Dendritic cell treated with granulocyte-macrophage colony-stimulating factor and Interleukin-4, amounts not matched to agents 40 ng/mL and 50 ng/mL, for 4 days (primary cell): ENCODE measurements around the gene ST6GALNAC4.

Experiments used
- H3K27ac Mint-ChIP-seq: one replicate; pipeline ENCODE4 v1.8.0; 2022; ENCODE audit warnings: mild to moderate bottlenecking, mixed read lengths
- H3K27me3 Mint-ChIP-seq: one replicate; pipeline ENCODE4 v1.8.0; 2022; ENCODE audit warnings: mild to moderate bottlenecking, mixed read lengths
- H3K36me3 Mint-ChIP-seq: one replicate; pipeline ENCODE4 v1.8.0; 2022; ENCODE audit warnings: low read depth, mixed read lengths
- H3K4me1 Mint-ChIP-seq: one replicate; pipeline ENCODE4 v1.8.0; 2022; ENCODE audit warnings: low read depth, mixed read lengths
- H3K4me3 Mint-ChIP-seq: one replicate; pipeline ENCODE4 v1.8.0; 2022; ENCODE audit warnings: mild to moderate bottlenecking, moderate library complexity, mixed read lengths
- H3K9me3 Mint-ChIP-seq: one replicate; pipeline ENCODE4 v1.8.0; 2022; ENCODE audit warnings: mixed read lengths
- intact Hi-C: fragments of 100-400 bp; cut with micrococcal nuclease; formaldehyde crosslinking; loops from one replicate; pipeline ENCODE4 v1.15.0; 2022

The ST6GALNAC4 gene

DNA sequence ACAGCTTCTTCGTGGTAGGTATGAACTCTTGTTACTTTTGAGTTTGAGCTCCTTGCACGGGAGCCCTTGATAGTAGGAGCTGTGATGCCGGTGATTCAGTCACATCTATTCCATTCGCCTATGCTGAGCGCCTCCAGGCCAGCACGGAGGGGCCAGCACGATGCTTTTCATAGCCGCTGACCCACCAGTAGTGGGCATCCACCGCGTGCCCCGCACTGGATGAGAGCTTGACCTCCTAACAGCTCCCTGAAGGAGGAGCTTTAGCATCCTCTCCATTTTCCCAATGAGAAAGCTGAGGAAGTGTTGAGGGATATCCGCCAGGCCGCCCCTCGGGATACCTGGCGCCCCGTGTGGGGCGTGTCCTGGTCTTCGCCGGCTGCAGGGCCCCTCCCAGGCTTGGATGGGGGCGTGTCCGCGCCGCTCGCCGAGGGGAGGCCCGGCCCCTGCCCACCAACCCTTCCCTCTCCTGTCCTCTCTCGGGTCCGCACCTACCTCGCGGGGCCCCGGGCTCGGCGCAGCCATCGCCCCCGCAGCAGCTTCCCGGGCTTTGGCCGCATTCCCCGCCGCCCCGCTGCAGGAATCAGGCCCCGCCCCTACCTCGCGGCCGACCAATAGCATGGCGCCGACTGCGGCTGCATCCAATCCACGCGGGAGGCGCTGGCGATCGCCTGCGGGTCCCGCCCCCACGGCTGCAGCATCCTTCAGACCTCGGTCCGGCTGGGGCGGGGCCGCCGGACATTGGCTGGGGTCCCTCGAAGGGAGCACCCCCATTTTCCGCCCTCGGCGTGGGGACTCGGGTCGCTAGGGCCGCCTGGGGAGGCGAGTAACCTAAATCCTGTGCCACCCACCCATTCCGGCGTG, 13.6 kb upstream of the ST6GALNAC4 start, which contains the start of gene PIP5KL1:
Gene PIP5KL1, minus strand, starts transcription at position 547 of the 861 bp plus-strand sequence. Its CDS starts 25 bp downstream, at position 522.
- Mint-ChIP-seq H3K9me3 (no peaks in the 10 kb centered on the region), H3K4me3 (peak within 1 kb of the TSS; percentile 66), H3K4me1 (peaks cover 69% of the 10 kb centered on the region), H3K27me3 (peaks cover 64% of the 10 kb centered on the region), H3K36me3 (peaks cover 29% of the 10 kb centered on the region), H3K27ac (no peak within 1 kb of the TSS)
- intact Hi-C loops: no loop called here

DNA sequence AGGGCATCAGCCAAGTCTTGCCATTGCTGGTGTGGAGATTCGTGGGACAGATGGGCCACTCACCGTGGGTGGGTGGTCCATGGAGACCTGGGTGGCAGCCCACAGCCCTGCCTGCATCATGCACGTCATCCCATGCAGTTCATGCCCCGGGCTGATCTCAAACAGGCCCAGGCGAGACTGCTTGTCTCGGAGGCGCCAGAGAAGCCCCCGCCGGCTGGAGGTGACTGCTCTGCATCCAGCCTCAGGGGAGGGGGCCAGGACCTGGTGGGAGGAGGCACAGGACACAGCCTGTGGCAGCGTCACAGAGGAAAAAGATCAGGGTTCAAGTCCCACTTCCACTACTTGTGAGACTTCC, 12.8 kb upstream of the ST6GALNAC4 start:
- peaks cover 62% of the 10 kb centered on the region for H3K4me1 Mint-ChIP-seq
- no peak overlapping the region for H3K27ac Mint-ChIP-seq
- H3K9me3 Mint-ChIP-seq: no peaks in the 10 kb centered on the region
- H3K36me3 Mint-ChIP-seq: peaks cover 20% of the 10 kb centered on the region
- H3K27me3 Mint-ChIP-seq: peaks cover 72% of the 10 kb centered on the region
- H3K4me3 Mint-ChIP-seq: no peak overlapping the region
- intact Hi-C loops: no loop called here

DNA sequence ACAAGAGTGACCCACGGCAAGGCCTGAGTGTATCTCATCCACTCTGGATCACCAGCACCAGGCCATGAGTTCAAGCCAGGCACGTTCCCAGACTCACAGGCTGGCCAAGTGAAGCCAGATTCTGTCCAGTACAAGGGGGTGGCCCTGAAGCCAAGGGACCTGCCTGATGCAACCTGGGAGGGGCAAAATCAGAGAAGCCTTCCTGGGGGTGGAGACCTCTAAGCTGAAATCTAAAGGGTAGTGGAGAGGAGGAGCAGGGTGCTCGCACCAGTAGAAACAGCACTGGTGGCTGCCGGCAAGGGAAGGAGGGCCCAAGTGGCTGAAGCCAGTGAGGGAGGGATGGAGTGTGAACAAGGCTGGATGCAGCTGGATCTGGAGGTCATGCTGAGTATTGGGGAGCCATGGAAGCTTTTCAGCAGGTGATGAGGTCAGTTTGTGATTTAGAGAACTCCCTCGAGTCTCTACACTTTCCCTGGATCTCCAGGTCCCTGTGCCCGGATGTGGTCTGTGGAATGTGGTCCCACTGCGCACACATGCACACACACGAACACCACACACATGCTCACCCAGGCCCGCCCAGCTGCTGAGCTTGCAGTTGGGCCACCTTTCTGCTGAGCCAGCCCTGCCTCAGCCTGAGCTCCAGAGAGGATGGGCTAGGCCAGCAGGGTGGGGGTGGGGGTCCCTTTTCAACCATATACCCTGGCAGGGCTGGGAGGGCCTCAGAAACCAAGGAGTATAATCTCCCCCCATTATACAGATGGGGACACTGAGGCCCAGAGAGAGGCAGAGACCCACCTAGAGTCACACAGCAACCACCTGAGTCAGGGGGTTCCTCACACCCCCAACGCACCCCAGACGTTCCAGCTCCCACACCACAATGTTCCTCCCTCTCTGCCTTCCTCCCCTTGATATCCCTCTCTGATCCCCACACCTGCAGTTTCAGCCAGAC, 12.1 kb upstream of the ST6GALNAC4 start:
- intact Hi-C loops: no loop called here
- no peaks in the 10 kb centered on the region for H3K9me3 Mint-ChIP-seq
- peaks cover 14% of the 10 kb centered on the region for H3K36me3 Mint-ChIP-seq
- no peak overlapping the region for H3K27ac Mint-ChIP-seq
- no peak overlapping the region for H3K4me3 Mint-ChIP-seq
- peaks cover 56% of the 10 kb centered on the region for H3K4me1 Mint-ChIP-seq
- peaks cover 77% of the 10 kb centered on the region for H3K27me3 Mint-ChIP-seq

DNA sequence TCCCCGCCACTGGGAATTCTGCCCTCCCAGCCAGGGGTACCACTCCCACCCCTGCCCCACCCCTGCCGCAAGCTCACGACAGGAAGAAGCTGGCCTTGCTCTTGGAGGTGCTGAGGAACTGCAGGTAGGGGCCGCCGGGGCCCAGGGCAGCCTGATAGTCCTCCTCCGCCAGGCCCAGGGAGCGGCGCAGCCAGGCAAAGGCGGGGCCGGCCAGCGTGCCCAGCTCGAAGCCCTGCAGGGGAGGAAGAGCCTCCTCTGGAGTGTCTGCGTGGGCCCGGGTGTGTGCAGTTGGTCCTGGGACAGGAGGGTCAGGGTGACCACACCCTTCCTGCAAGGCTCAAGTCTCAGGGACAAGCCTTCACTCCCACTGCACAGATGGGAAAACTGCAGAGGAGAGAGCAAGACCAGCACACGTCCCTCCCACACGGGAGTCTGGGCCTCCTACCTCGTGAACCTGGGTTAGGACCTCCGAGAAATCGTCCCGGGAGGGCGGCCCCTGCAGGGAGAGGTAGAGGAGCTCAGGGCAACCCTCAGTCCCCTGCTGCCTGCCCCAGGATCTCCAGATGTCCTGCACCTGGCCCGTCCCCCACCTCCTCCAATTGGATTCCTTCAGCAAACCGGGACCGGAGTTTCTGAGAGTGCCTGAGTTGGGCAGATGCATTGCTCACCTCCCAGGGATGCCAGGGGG, 11.3 kb upstream of the ST6GALNAC4 start:
- Mint-ChIP-seq H3K4me1 (peaks cover 53% of the 10 kb centered on the region), H3K9me3 (no peaks in the 10 kb centered on the region), H3K27ac (no peak overlapping the region), H3K4me3 (peak overlapping the region; percentile 37), H3K36me3 (peaks cover 6% of the 10 kb centered on the region), H3K27me3 (peaks cover 85% of the 10 kb centered on the region)
- intact Hi-C loops: no loop called here

DNA sequence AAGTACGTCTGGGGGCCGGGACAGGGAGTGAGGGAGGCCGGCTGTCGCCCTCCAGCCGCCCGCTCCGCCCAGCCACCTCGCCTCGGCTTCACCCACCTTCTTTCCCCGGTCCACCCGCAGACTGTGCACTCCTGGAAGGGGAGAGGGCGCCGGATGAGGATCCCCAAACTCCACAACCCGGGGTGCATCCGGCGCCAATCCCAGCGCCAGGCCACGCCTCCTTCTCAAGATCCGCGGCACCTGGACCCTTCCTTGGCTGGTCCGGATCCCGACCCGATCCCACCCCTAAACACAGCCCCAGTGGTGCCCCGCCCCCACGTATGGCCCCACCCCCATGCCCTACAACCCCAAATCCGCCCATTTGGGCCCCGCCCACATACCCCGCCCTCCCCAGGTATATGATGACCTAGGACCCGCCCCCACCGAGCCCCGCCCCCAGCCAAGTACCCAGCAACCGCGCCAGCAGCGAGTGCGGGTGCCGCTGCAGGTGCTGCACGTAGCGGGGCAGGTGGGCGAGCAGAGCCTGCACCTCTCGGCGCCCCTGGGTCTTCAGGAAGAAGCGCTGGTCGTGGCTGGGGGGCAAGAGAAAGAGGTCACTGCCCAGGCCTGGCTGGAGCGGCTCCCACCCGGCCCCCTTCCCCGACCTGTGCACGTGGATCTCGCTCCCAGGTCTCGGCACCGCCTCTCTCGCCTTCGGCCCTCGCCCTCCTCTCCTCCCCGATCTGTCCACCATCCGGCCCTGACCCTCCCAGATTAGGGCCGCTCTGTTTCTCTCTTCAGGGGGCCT, 10.6 kb upstream of the ST6GALNAC4 start:
- H3K4me3 Mint-ChIP-seq: peak overlapping the region; percentile 37
- intact Hi-C loops: no loop called here
- H3K27me3 Mint-ChIP-seq: peaks cover 86% of the 10 kb centered on the region
- H3K27ac Mint-ChIP-seq: peak overlapping the region; percentile 59
- H3K4me1 Mint-ChIP-seq: peaks cover 49% of the 10 kb centered on the region
- H3K9me3 Mint-ChIP-seq: no peaks in the 10 kb centered on the region
- H3K36me3 Mint-ChIP-seq: no peaks in the 10 kb centered on the region

DNA sequence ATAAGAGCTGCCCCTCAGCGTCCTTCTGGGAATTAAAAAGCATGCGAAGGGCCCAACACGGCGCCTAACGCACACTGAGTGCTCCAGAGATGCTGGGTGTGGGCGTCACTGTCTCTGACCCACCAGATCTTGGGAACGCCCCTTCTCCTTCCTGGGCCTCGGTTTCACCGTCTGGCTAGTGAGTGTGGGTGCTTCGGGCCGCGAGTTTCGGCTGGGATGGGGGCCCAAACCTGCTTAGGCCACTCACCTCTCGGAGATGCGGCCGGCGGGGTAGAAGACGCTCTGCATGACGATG, 10.0 kb upstream of the ST6GALNAC4 start:
- H3K4me1 Mint-ChIP-seq: peaks cover 53% of the 10 kb centered on the region
- peaks cover 91% of the 10 kb centered on the region for H3K27me3 Mint-ChIP-seq
- intact Hi-C loops: no loop called here
- H3K36me3 Mint-ChIP-seq: no peaks in the 10 kb centered on the region
- H3K27ac Mint-ChIP-seq: peak overlapping the region; percentile 59
- peak overlapping the region; percentile 35 for H3K4me3 Mint-ChIP-seq
- no peaks in the 10 kb centered on the region for H3K9me3 Mint-ChIP-seq

DNA sequence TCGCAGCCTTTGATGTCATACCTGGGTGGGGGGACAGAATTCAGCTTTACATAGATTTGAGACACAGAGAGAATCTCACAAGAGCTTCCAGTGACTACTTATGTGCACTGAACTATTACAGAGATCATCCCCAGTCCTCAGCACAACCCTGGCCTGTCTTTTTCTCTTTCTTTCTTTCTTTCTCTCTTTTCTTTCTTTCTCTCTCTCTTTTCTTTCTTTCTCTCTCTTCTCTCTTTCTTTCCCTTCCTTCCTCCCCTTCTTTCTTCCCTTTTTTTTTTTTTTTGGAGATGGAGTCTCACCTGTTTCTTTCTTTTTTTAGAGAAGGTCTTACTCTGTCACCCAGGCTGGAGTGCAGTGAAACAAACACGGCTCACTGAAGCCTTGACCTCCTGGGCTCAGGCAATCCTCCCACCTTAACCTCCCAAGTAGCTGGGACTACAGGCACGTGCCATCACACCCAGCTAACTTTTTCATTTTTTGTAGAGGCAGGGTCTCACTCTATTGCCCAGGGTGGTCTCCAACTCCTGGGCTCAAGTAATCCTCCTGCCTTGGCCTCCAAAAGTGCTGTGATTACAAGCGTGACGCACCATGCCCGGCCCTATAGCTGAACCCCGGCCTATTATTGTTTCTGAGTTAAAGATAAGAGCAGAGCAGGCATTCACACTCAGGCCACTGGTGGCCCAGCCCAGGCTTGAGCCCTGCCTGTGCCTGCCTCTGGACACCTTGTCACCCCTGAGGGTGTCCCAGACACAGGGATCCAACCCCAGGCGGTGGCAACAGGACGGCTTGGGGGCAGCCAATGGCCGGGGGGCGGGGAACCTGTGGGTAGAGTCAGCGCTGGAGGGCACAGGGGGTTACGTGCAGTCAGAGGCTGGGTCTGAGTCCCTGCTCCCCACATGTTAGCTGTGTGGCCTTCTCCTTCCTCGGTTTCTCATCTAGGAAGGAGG, 9.4 kb upstream of the ST6GALNAC4 start:
- intact Hi-C loops: no loop called here
- H3K9me3 Mint-ChIP-seq: no peaks in the 10 kb centered on the region
- no peak overlapping the region for H3K4me3 Mint-ChIP-seq
- peaks cover 53% of the 10 kb centered on the region for H3K4me1 Mint-ChIP-seq
- peaks cover 90% of the 10 kb centered on the region for H3K27me3 Mint-ChIP-seq
- H3K36me3 Mint-ChIP-seq: no peaks in the 10 kb centered on the region
- H3K27ac Mint-ChIP-seq: no peak overlapping the region

DNA sequence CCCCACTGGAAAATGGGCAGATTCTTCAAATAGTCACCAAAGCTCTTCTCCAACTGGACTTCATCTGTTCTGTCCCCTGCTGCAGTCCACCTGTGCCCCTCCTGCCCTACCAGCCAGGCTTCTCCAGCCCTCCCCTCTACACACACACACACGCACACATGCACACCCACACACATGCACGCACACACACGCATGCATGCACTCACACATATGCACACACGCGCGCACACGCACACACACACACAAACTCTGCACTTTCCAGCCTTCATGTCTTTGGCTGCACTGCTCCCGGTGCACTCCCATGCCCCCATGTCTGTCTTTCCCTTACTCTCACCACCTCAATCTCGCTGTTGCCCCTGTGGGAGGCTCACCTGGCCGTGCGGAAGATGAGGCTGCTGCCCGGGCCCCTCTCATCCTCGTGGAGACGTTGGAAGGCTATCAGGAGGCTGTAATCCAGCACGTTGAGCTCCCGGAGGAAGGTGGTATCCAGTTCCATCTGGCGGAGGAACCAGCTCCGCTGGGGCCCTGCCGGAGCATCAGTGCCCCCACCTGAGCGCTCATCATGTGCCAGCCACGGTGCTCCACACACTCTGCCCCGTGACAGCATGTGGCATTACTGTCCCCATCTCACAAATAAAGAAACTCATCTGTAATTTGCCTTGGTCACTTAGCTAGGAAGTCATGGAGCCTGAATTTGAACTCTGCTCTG, 8.0 kb upstream of the ST6GALNAC4 start:
- intact Hi-C loops: no loop called here
- Mint-ChIP-seq H3K27me3 (peaks cover 77% of the 10 kb centered on the region), H3K4me1 (peaks cover 56% of the 10 kb centered on the region), H3K27ac (no peak overlapping the region), H3K36me3 (no peaks in the 10 kb centered on the region), H3K4me3 (no peak overlapping the region), H3K9me3 (no peaks in the 10 kb centered on the region)

DNA sequence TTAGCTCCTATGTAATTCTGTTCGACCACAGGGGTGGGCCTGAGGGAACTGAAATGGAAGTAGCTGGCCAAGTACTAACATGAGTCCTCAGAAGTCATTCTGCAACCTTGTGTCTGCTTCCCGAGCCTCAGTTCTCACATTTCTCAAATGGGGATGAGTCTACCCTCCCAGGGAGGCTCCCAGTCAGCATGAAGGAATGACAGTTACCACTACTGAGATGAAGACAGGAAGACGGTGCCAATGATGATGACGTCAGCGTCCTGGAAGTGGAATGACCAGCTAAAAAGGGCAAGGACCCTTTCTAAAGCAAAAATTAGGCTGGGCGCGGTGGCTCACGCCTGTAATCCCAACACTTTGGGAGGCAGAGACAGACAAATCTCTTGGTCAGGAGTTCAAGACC, 6.9 kb upstream of the ST6GALNAC4 start:
- Mint-ChIP-seq H3K4me3 (no peak overlapping the region), H3K4me1 (peaks cover 56% of the 10 kb centered on the region), H3K27ac (no peak overlapping the region), H3K36me3 (no peaks in the 10 kb centered on the region), H3K9me3 (no peaks in the 10 kb centered on the region), H3K27me3 (peaks cover 66% of the 10 kb centered on the region)
- intact Hi-C loops: no loop called here

DNA sequence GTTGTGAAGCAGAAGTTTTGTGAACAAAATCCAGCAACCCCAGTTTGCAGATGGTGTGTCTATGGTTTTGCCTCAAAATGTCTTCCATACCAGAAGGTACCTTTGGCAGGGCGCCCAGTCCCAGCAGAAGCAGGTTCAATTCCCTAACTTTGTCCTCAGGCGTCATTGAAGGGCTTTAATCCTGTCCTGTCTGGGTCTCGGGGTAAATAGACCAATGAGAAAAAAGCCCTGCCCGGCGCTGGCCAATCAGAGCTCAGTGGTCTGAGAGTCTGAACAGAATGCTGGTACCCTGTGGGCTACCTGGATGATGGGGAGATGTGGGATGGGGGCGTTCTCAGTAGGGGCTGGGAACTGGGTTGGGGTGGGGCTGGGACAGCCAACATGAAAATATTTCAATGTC, 6.2 kb upstream of the ST6GALNAC4 start:
- peaks cover 56% of the 10 kb centered on the region for H3K4me1 Mint-ChIP-seq
- no peaks in the 10 kb centered on the region for H3K36me3 Mint-ChIP-seq
- H3K27me3 Mint-ChIP-seq: peaks cover 59% of the 10 kb centered on the region
- H3K27ac Mint-ChIP-seq: no peak overlapping the region
- no peaks in the 10 kb centered on the region for H3K9me3 Mint-ChIP-seq
- no peak overlapping the region for H3K4me3 Mint-ChIP-seq
- intact Hi-C loops: no loop called here

DNA sequence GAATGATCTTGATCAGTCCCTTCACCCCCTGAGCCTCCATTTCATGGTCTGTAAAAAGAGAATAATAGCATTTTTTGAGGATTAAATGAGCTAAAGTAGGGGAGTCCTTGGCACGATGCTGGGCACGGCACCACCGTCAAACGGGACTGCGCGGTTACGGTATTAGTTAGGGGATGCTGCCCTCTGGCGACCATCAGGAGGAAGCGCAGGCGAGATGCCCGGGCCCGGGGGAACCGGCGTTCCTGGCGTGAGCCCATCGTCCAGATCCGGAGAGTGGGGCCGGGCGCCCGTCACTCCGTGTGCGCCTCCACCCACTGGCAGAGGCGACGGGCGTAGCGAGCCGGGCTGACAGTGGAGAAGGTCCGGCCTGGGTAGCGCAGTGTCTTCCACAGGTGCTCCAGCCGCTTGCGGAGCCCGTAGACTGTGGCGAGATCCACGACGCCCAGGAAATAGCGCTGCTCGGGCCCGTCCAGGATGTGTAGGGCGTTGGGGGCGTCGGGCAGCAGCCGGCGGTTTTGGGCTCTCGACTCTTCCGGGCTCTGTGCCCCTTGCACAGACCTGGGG, 4.8 kb upstream of the ST6GALNAC4 start:
- Mint-ChIP-seq H3K27me3 (peaks cover 48% of the 10 kb centered on the region), H3K9me3 (no peaks in the 10 kb centered on the region), H3K4me3 (peak overlapping the region; percentile 62), H3K4me1 (peaks cover 57% of the 10 kb centered on the region), H3K27ac (peak overlapping the region; percentile 60), H3K36me3 (peaks cover 2% of the 10 kb centered on the region)
- intact Hi-C loops: no loop called here

DNA sequence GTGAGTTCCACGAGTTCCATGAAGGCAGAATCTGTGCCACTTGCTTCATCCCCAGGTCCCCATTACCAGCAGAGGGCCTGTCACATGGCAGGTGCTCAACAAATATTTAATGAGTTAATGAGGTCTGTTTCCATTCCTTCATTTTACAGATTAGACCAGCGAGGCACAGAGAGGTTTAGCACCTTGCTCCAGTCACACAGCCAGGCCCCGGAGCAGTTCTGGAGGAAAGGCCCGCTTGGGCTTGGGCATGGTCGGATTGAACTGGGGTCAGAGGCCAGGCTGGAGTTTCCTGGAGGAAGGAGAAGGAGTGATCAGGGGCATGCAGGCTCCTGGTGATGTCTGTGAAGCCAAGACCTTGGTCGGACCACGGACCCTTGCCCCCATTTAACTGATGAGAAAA, 4.0 kb upstream of the ST6GALNAC4 start:
- H3K36me3 Mint-ChIP-seq: peaks cover 4% of the 10 kb centered on the region
- peak overlapping the region; percentile 86 for H3K27ac Mint-ChIP-seq
- H3K9me3 Mint-ChIP-seq: no peaks in the 10 kb centered on the region
- intact Hi-C loops: no loop called here
- H3K27me3 Mint-ChIP-seq: peaks cover 40% of the 10 kb centered on the region
- peaks cover 59% of the 10 kb centered on the region for H3K4me1 Mint-ChIP-seq
- no peak overlapping the region for H3K4me3 Mint-ChIP-seq
